ENCODE data around the gene ADM.

Gene ADM

GRCh38 chr11:10301656-10302358 lies 3.1 kb upstream of the ADM start:
- Histone ChIP-seq H2BK5ac (ENCODE audit: low read depth, low read length, poor library complexity, severe bottlenecking) (peak overlapping the region; percentile 89), H3K18ac (ENCODE audit: low read depth in 1 of 2, low read length in 2 of 2) (peak overlapping the region in 1 of 2 experiments; percentile 93), H2AFZ (ENCODE audit: low read depth, low read length) (no peak overlapping the region), H3K27me3 (ENCODE audit: control insufficient read depth in 1 of 2, insufficient read depth in 1 of 2, low read length in 2 of 2) (no peaks in the 10 kb centered on the region), H3K4me2 (ENCODE audit: low read length, poor library complexity, severe bottlenecking) (peak overlapping the region; percentile 92), H3K9ac (ENCODE audit: low read length) (peak overlapping the region; percentile 100), H3K4me1 (ENCODE audit: control insufficient read depth, insufficient read depth, low read depth, low read length) (peaks cover 6% of the 10 kb centered on the region), H3K27ac (ENCODE audit: low read length, poor library complexity, severe bottlenecking) (peak overlapping the region; percentile 97), H4K91ac (ENCODE audit: low read length) (no peak overlapping the region), H2BK12ac (ENCODE audit: low read length in 2 of 2) (no peak overlapping the region), H2AK5ac (ENCODE audit: low read length, severe bottlenecking) (peak overlapping the region; percentile 91), H3K14ac (ENCODE audit: low read length in 2 of 2) (no peak overlapping the region), H2BK120ac (ENCODE audit: low read depth, low read length) (peak overlapping the region; percentile 58), H3K4me3 (ENCODE audit: insufficient read depth in 1 of 2, low read depth in 1 of 2, low read length in 2 of 2) (peak overlapping the region; percentile 44 to 93), H2BK15ac (ENCODE audit: low read depth, poor library complexity, severe bottlenecking) (no peak overlapping the region), H3K4ac (ENCODE audit: low read depth in 1 of 2, low read length in 2 of 2) (no peak overlapping the region), H3K36me3 (ENCODE audit: control insufficient read depth in 1 of 2, insufficient read depth in 2 of 2, low read depth in 1 of 2, low read length in 2 of 2) (peaks cover 17 to 33% of the 10 kb centered on the region in 2 experiments), H3K9me3 (ENCODE audit: control insufficient read depth, low read length) (peaks cover under 1% of the 10 kb centered on the region), H3K23ac (ENCODE audit: low read length in 2 of 2) (no peak overlapping the region), H4K8ac (ENCODE audit: low read length) (peak overlapping the region; percentile 36), H3K79me1 (replicated peaks; ENCODE audit: low read length, poor library complexity, severe bottlenecking) (peaks cover 3% of the 10 kb centered on the region)
- DNase-seq = peak; percentile 84
- WGBS = 6% methylated on average over 8 of the region's 9 CpGs

GRCh38 chr11:10302359-10302743 lies 2.5 kb upstream of the ADM start:
- Histone ChIP-seq H3K79me1 (replicated peaks; ENCODE audit: low read length, poor library complexity, severe bottlenecking) (peaks cover 3% of the 10 kb centered on the region), H3K14ac (ENCODE audit: low read length in 2 of 2) (peak overlapping the region in 1 of 2 experiments; percentile 73)
- WGBS = 6% methylated on average over 10 of the region's 10 CpGs

GRCh38 chr11:10302744-10303557 lies 1.9 kb upstream of the ADM start:
- peak overlapping the region; percentile 94 for H2AK5ac ChIP-seq (ENCODE audit: low read length, severe bottlenecking)
- peak overlapping the region; percentile 93 to 99 for H3K18ac ChIP-seq (ENCODE audit: low read depth in 1 of 2, low read length in 2 of 2)
- peak overlapping the region; percentile 98 for H4K91ac ChIP-seq (ENCODE audit: low read length)
- H3K4me3 ChIP-seq (ENCODE audit: insufficient read depth in 1 of 2, low read depth in 1 of 2, low read length in 2 of 2) = peak overlapping the region; percentile 68 to 93
- H3K9me3 ChIP-seq (ENCODE audit: control insufficient read depth, low read length) = peaks cover 3% of the 10 kb centered on the region
- peak overlapping the region; percentile 42 to 85 for H3K23ac ChIP-seq (ENCODE audit: low read length in 2 of 2)
- peak overlapping the region; percentile 92 for H3K4me2 ChIP-seq (ENCODE audit: low read length, poor library complexity, severe bottlenecking)
- peak overlapping the region; percentile 96 for H2BK15ac ChIP-seq (ENCODE audit: low read depth, poor library complexity, severe bottlenecking)
- peak overlapping the region; percentile 95 for H2BK5ac ChIP-seq (ENCODE audit: low read depth, low read length, poor library complexity, severe bottlenecking)
- H2BK12ac ChIP-seq (ENCODE audit: low read length in 2 of 2) = peak overlapping the region; percentile 97 to 99
- H3K27ac ChIP-seq (ENCODE audit: low read length, poor library complexity, severe bottlenecking) = peak overlapping the region; percentile 97
- H3K4ac ChIP-seq (ENCODE audit: low read depth in 1 of 2, low read length in 2 of 2) = peak overlapping the region; percentile 94 to 98
- whole genome bisulfite sequencing = under 1% methylated on average over 56 of the region's 56 CpGs
- peak; percentile 85 for DNase-seq
- peaks cover 3% of the 10 kb centered on the region for H3K79me1 ChIP-seq (replicated peaks; ENCODE audit: low read length, poor library complexity, severe bottlenecking)
- H3K9ac ChIP-seq (ENCODE audit: low read length) = peak overlapping the region; percentile 100
- peak overlapping the region; percentile 99 for H4K8ac ChIP-seq (ENCODE audit: low read length)
- H2AFZ ChIP-seq (ENCODE audit: low read depth, low read length) = peak overlapping the region; percentile 67
- H3K36me3 ChIP-seq (ENCODE audit: control insufficient read depth in 1 of 2, insufficient read depth in 2 of 2, low read depth in 1 of 2, low read length in 2 of 2) = peaks cover 26 to 41% of the 10 kb centered on the region in 2 experiments
- H3K27me3 ChIP-seq (ENCODE audit: control insufficient read depth in 1 of 2, insufficient read depth in 1 of 2, low read length in 2 of 2) = no peaks in the 10 kb centered on the region
- H3K14ac ChIP-seq (ENCODE audit: low read length in 2 of 2) = peak overlapping the region; percentile 73 to 79
- H2BK120ac ChIP-seq (ENCODE audit: low read depth, low read length) = peak overlapping the region; percentile 58
- peaks cover 3% of the 10 kb centered on the region for H3K4me1 ChIP-seq (ENCODE audit: control insufficient read depth, insufficient read depth, low read depth, low read length)

More at GRCh38 chr11:10302359-10302743, 2.5 kb upstream of the ADM start:
- H3K36me3 ChIP-seq (ENCODE audit: control insufficient read depth in 1 of 2, insufficient read depth in 2 of 2, low read depth in 1 of 2, low read length in 2 of 2) = peaks cover 20 to 37% of the 10 kb centered on the region in 2 experiments
- H3K18ac ChIP-seq (ENCODE audit: low read depth in 1 of 2, low read length in 2 of 2) = peak overlapping the region; percentile 93 to 99
- H2AK5ac ChIP-seq (ENCODE audit: low read length, severe bottlenecking) = peak overlapping the region; percentile 91
- peak overlapping the region; percentile 96 for H2BK15ac ChIP-seq (ENCODE audit: low read depth, poor library complexity, severe bottlenecking)
- H2BK5ac ChIP-seq (ENCODE audit: low read depth, low read length, poor library complexity, severe bottlenecking) = peak overlapping the region; percentile 89
- H3K27me3 ChIP-seq (ENCODE audit: control insufficient read depth in 1 of 2, insufficient read depth in 1 of 2, low read length in 2 of 2) = no peaks in the 10 kb centered on the region
- peak overlapping the region in 1 of 2 experiments; percentile 85 for H3K23ac ChIP-seq (ENCODE audit: low read length in 2 of 2)
- H4K91ac ChIP-seq (ENCODE audit: low read length) = peak overlapping the region; percentile 98
- DNase-seq = peak; percentile 69
- peak overlapping the region; percentile 100 for H3K9ac ChIP-seq (ENCODE audit: low read length)
- H3K4ac ChIP-seq (ENCODE audit: low read depth in 1 of 2, low read length in 2 of 2) = peak overlapping the region; percentile 73 to 94
- H3K27ac ChIP-seq (ENCODE audit: low read length, poor library complexity, severe bottlenecking) = peak overlapping the region; percentile 97
- peak overlapping the region; percentile 58 for H2BK120ac ChIP-seq (ENCODE audit: low read depth, low read length)
- H2BK12ac ChIP-seq (ENCODE audit: low read length in 2 of 2) = peak overlapping the region; percentile 64 to 99
- H2AFZ ChIP-seq (ENCODE audit: low read depth, low read length) = no peak overlapping the region
- H3K9me3 ChIP-seq (ENCODE audit: control insufficient read depth, low read length) = peaks cover 3% of the 10 kb centered on the region
- H3K4me1 ChIP-seq (ENCODE audit: control insufficient read depth, insufficient read depth, low read depth, low read length) = peaks cover 6% of the 10 kb centered on the region
- peak overlapping the region; percentile 92 for H3K4me2 ChIP-seq (ENCODE audit: low read length, poor library complexity, severe bottlenecking)
- H3K4me3 ChIP-seq (ENCODE audit: insufficient read depth in 1 of 2, low read depth in 1 of 2, low read length in 2 of 2) = peak overlapping the region; percentile 68 to 93
- H4K8ac ChIP-seq (ENCODE audit: low read length) = peak overlapping the region; percentile 78
